Left renal cortex interstitium (tissue), 4 donors: ENCODE measurements around the gene EBLN2. TPM values are rescaled to one million over a fixed set of nuclear protein-coding genes. Genes with fewer than 3 reads are reported as not detected.
A peak's percentile ranks its signal among the peaks of the same experiment; 100 is the strongest.

Source experiments
- DNase-seq, 4 donors: peaks; one replicate each; pipeline ENCODE4 v3.0.0-alpha.2; 2013; ENCODE audit warnings: low read depth in 4 of 4, low spot score in 2 of 4, missing footprints in 1 of 4
- polyA plus RNA-seq, 4 donors: library from polyadenylated mRNA; unstranded; fragments of 120-200 nt; gene quantifications; one replicate each; pipeline ENCODE4 v1.2.1, GENCODE V29; 2013; ENCODE audit not compliant: insufficient read length in 4 of 4

EBLN2 gene
- polyA plus RNA-seq, result 1 to 10 TPM; 1.7 to 8.5 (median 4.9) TPM

DNA sequence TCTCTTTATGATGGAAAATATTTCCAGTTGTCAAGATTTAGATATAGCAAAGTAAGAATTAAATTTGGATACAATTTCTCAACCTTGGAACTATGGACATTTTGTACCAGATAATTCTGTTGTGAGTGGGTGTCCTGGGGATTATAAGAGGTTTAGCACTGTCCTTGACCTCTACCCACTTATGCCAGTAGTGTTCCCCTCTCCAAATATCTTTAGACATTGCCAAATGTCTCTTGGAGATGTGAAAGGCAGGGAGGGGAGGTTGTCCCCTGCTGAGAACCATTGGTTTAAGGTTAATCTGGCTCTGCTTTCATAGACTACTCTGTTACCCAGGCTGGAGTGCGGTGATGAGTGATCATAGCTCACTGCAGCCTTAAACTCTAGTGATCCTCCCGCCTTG, at the start of gene EBLN2:
TSS of gene EBLN2 (plus strand) at position 244 of the 400 bp plus-strand sequence. CDS start 423 bp downstream, outside the sequence.
- no peak for DNase-seq

- no peak for DNase-seq
These were observed 43.2 kb upstream of the EBLN2 start for GRCh38 chr3:73018298-73018697.

- DNase-seq, result no peak
These were observed 42.5 kb upstream of the EBLN2 start for GRCh38 chr3:73018790-73019441.

GRCh38 chr3:73021301-73021835, 40.1 kb upstream of the EBLN2 start:
- DNase-seq, result no peak

DNA sequence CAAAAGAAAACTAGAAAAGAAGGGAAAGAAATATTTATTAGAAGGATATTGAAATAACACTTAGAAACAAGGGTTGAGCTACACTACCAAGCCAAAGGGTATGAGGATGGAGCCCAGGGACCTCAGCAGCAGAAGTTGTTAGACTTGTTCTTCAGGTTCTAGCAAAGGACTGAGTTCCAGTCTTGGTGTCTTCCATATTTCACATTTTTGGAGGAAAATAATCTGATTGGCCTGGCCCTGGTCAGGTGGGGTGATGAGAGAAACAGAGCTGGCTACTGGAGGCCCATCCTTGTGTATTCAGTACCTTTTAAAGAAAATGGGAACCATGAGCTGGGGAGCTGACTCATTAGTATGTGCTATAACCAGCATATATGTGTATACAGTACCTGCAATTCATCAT, 36.6 kb upstream of the EBLN2 start:
- DNase-seq, result no peak

GRCh38 chr3:73026111-73026759, 35.2 kb upstream of the EBLN2 start:
- DNase-seq, result no peak

DNA sequence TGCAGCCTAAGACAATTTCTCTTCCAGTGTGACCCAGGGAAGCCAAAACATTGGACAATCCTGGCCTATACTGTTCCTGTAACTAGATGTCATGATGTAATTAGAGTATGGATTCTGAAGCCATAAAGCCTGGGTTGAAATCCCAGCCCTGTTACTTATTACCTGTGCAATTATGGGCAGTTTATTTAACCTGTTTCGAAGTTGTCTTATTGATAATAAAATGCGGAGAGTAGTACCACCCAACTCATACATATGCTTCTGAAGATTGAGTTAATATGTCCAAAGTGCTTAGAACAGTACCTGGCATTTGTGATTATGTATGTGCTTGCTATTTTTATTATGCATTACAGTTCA, 34.7 kb upstream of the EBLN2 start:
- DNase-seq, result no peak

DNA sequence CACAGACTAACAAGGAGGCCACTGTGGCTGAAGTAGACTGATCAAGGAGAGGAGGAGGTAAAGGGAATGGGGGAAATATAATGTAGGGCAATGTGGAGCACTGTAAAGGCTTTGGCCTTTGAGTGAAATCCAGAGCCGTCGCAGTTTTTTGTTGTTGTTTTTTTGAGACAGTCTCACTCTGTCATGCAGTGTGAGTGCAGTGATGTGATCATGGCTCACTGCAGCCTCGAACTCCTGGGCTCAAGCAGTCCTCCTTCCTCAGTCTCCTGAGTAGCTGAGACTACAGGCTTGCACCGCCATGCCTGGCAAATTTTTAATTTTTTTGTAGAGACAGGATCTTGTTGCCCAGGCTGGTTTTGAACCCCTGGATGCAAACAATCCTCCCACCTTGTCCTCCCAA, 32.7 kb upstream of the EBLN2 start:
- DNase-seq, result no peak

GRCh38 chr3:73029321-73029796, 32.1 kb upstream of the EBLN2 start:
- DNase-seq, result no peak

DNA sequence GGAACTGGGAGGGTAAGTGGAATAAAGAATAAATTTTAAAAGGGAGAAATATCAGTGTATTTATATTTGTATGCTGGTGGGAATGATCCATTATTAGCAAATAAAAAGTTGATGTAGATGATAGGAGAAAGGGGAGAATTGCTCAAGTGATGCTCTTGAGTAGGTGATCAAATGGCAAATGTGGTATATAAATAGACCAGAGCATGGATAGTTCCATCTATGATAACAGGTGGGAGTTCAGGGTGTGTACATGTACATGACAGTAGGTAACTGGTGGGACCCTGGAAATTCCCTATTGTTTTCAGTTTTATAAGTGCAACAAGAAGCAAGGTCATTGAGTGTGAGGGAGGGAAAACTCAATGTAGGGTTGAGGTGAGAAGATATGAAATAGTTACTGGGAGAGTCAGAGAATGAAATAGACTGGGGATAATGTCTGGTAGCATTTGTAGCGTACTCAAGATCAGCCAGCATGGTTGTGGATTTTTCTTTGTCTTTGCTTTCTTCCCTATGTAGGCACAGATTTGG, 31.3 kb upstream of the EBLN2 start:
- DNase-seq, result no peak

GRCh38 chr3:73031573-73032103, 29.8 kb upstream of the EBLN2 start:
- no peak for DNase-seq

GRCh38 chr3:73036694-73037591, 24.5 kb upstream of the EBLN2 start:
- DNase-seq, result no peak

- DNase-seq, result no peak
These were observed 19.9 kb upstream of the EBLN2 start for GRCh38 chr3:73041537-73041936.

DNA sequence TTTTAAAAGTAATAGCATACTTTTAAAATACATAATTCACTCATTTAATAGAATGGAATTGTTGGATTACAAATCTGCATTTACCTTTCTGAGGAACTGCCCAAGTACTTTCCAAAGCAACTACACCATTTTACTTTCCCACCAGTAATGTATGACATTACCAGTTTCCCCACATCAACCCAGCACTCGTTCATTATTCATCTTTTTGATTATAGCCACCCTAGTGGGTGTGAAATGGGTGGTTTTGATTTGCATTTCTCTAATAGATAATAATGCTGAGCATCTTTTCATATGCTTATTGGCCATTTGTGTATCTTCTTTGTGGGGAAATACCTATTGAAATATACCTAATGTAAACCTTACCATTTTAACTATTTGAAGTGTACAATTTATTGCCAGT, 18.0 kb upstream of the EBLN2 start:
- no peak for DNase-seq

DNA sequence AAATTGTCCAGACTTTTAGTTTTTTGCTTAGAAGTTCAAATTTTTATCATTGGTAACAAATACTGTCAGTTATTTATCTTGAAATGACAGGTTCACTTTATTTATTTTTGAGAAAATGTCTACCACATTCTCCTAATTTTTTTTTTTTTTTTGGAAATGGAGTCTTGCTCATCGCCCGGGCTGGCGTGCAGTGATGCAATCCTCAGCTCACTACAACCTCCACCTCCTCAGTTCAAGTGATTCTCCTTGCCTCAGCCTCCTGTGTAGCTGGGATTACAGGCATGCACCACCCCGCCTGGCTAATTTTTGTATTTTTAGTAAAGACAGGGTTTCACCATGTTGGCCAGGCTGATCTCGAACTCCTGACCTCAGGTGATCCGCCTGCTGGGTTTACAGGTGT, 16.1 kb upstream of the EBLN2 start:
- DNase-seq, result no peak

DNA sequence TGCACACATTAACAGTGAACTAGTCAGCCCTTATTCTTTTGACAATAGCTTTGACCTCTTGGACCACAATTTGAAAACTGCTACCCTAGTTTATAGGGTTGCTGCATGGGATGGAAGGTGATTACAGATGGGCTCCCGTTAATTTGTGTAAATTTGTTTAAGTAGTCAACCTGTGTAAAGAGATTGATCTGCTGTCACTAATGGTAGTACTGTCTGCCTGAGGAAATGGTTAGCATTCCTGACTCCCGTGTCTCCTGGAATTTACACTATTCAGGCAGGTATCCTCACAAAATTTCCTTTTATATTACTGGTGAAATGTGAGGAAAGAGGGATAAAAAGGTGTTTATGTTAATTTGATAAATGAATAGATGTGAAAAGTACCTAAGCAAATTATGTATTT, 15.3 kb upstream of the EBLN2 start:
- DNase-seq, result no peak

- DNase-seq, result no peak
These were observed 12.1 kb upstream of the EBLN2 start for GRCh38 chr3:73049319-73049718.

DNA sequence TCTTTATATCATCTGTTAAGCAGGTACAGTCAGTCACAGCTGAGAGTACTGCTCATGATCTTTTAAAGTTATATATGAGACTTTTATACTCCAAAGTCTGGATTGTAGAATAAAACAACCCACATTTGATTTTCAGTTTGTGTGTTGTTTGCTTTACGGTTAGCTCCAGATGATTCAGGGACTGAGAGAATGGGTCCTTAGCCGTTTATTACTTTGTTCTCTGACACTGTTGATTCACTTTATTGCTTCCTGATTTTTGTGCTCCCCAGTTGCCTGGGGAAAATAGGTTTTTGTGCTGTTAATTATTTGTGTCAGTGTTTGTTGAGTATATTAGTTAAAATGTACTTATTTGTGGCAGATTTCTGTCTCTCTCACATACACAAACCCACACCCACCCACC, 8.6 kb upstream of the EBLN2 start:
- no peak for DNase-seq

DNA sequence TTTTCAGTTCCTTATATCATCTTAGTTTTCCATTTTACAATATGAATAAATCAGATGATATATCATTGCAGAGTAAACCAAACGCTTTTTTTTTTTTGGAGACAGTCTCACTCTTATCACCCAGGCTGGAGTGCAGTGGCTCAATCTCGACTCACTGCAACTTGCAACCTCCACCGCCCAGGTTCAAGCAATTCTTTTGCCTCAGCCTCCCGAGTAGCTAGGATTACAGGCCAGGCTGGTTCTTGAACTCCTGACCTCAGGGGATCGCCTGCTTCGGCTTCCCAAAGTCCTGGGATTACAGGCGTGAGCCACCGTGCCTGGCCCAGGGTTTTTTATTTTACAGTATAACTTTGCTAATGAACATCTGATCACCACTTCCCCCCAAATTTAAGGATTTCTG, 5.9 kb upstream of the EBLN2 start:
- DNase-seq, result no peak

- peak in 2 of 4 donors; percentile 7 to 19 for DNase-seq
These were observed 5.2 kb upstream of the EBLN2 start for GRCh38 chr3:73056014-73056844.
